ENCODE data around the gene SASH1.

- no peak for TF ChIP-seq CTCF (IDR thresholded peaks at IDR 0.05; ENCODE audit: low read length)
- no peak for TF ChIP-seq EZH2phosphoT487 (IDR thresholded peaks at IDR 0.05; ENCODE audit: low read length)
These were observed 64.1 kb downstream of the SASH1 start for GRCh38 chr6:148406579-148407371.
